NCI-H82 treated with DMSO at 0.1 percent for 48 hours (cell line): ENCODE results near the gene LRRC23.
"Not testable (repeated sequence)": the region's sequence is repeated elsewhere in the genome, so short reads cannot be mapped to it uniquely, and the experiment has no call there.

Experiments
- DNase-seq: peaks from one replicate; lab custom pipeline; 2025; ENCODE audit not compliant: unreplicated experiment; lab: John Stamatoyannopoulos, UW

LRRC23 gene

GRCh38 chr12:6872073-6873048 is 32.3 kb upstream of the LRRC23 start:
- DNase-seq, result peak; percentile 52

GRCh38 chr12:6873094-6874014 is 31.3 kb upstream of the LRRC23 start, which contains the start of gene SPSB2:
Gene SPSB2, minus strand, starts transcription at chr12:6873303. Its CDS starts 402 bp downstream, at chr12:6872901.
- peak; percentile 90 for DNase-seq

- DNase-seq, result not testable (repeated sequence)
Measured at GRCh38 chr12:6874015-6874368, 30.6 kb upstream of the LRRC23 start.

- not testable (repeated sequence) for DNase-seq
Measured at GRCh38 chr12:6879824-6880223, 24.8 kb upstream of the LRRC23 start.

GRCh38 chr12:6883252-6883651 is 21.4 kb upstream of the LRRC23 start:
- DNase-seq, result no peak

- no peak for DNase-seq
Measured at GRCh38 chr12:6883683-6884082, 20.9 kb upstream of the LRRC23 start.

GRCh38 chr12:6884539-6884938 is 20.1 kb upstream of the LRRC23 start:
- DNase-seq, result no peak

GRCh38 chr12:6886206-6886999 is 18.2 kb upstream of the LRRC23 start:
- DNase-seq, result not testable (repeated sequence)

- DNase-seq, result no peak
Measured at GRCh38 chr12:6887460-6887859, 17.2 kb upstream of the LRRC23 start.

- DNase-seq, result no peak
Measured at GRCh38 chr12:6888360-6888759, 16.3 kb upstream of the LRRC23 start.

- not testable (repeated sequence) for DNase-seq
Measured at GRCh38 chr12:6888794-6889193, 15.8 kb upstream of the LRRC23 start.

- not testable (repeated sequence) for DNase-seq
Measured at GRCh38 chr12:6889775-6890573, 14.6 kb upstream of the LRRC23 start.

GRCh38 chr12:6890789-6891645 is 13.6 kb upstream of the LRRC23 start:
- DNase-seq, result peak; percentile 92

- no peak for DNase-seq
Measured at GRCh38 chr12:6891646-6892001, 13.0 kb upstream of the LRRC23 start.

GRCh38 chr12:6892683-6893082 is 11.9 kb upstream of the LRRC23 start:
- DNase-seq, result not testable (repeated sequence)

GRCh38 chr12:6894321-6894720 is 10.3 kb upstream of the LRRC23 start:
- no peak for DNase-seq

- DNase-seq, result no peak
Measured at GRCh38 chr12:6896846-6897435, 7.7 kb upstream of the LRRC23 start.

- no peak for DNase-seq
Measured at GRCh38 chr12:6899427-6899826, 5.2 kb upstream of the LRRC23 start.
